Gastrocnemius medialis (tissue), 4 donors: ENCODE results near the gene TPRG1L. TPM values are rescaled to one million over a fixed set of nuclear protein-coding genes. Genes with fewer than 3 reads are reported as not detected.

Source experiments
- ATAC-seq, 2 donors: fragments of 150-250 bp; one replicate each; pipeline ENCODE4 v1.9.1; 2016
- DNase-seq, 2 donors: peaks; one replicate each; pipeline ENCODE4 v3.0.0-alpha.2; 2019
- H3K27ac ChIP-seq, 4 donors: fragments of 200-600 bp; sonication (generic); 1 replicate in 1 of 4; 2 replicates in 3 of 4; pipeline ENCODE4 v1.5.1; 2016 to 2018; ENCODE audit warnings: mild to moderate bottlenecking in 2 of 4, moderate library complexity in 1 of 4
- H3K27me3 ChIP-seq, 3 donors: fragments of 200-600 bp; sonication (generic) in 2 of 3; 1 replicate in 1 of 3; 2 replicates in 2 of 3; pipeline versions ENCODE4 v1.5.1 to v1.6.0; 2016 to 2019; ENCODE audit warnings: mild to moderate bottlenecking in 1 of 3, moderate library complexity in 1 of 3
- H3K36me3 ChIP-seq, 2 donors: fragments of 200-600 bp; sonication (generic) in 1 of 2; one replicate each; pipeline ENCODE4 v1.5.1; 2017 to 2018
- H3K4me1 ChIP-seq, 2 donors: fragments of 200-600 bp; sonication (generic) in 1 of 2; one replicate each; pipeline ENCODE4 v1.5.1; 2016 to 2017; ENCODE audit warnings: mild to moderate bottlenecking in 2 of 2
- H3K4me3 ChIP-seq, 4 donors: fragments of 200-600 bp; sonication (generic) in 3 of 4; 1 replicate in 1 of 4; 2 replicates in 3 of 4; pipeline ENCODE4 v1.5.1; 2016 to 2019; ENCODE audit warnings: mild to moderate bottlenecking in 2 of 4
- H3K9me3 ChIP-seq, 3 donors: fragments of 200-600 bp; sonication (generic) in 2 of 3; 1 replicate in 1 of 3; 2 replicates in 2 of 3; pipeline ENCODE4 v1.5.1; 2016 to 2019
- POLR2A ChIP-seq, 2 donors: fragments of 450-650 bp; IDR thresholded peaks; one replicate each; pipeline ENCODE4 v1.6.1; 2017; ENCODE audit warnings: antibody characterized with exemption in 2 of 2, mild to moderate bottlenecking in 2 of 2, moderate library complexity in 2 of 2
- in situ Hi-C, 4 donors: fragments of 200-750 bp; cut with MboI; loops; one replicate each; pipeline versions ENCODE4 v1.15.0 to v1.8.0; 2017; ENCODE audit warnings: low sequenced_read_pairs in 4 of 4
- intact Hi-C: fragments of 100-400 bp; cut with DNase I; formaldehyde crosslinking; loops from one replicate; pipeline ENCODE4 v1.15.1; 2023; ENCODE audit warnings: low total_unique reads
- total RNA-seq, 4 donors: library from RNA; depleted of rRNA; stranded (reverse); fragments of >200 nt; gene quantifications; one replicate each; pipeline versions ENCODE4 v1.1.0 to v1.2.3, GENCODE V29; 2016
- TF ChIP-seq, protein P1 (sequence below), 5 experiments: fragments of 450-650 bp in 3 of 5; fragments of 200-600 bp in 2 of 5; sonication (generic) in 2 of 5; IDR thresholded peaks in 4 of 5; conservative IDR thresholded peaks in 1 of 5; 1 replicate in 4 of 5; 2 replicates in 1 of 5; pipeline ENCODE4 v1.5.1; 2016 to 2019; ENCODE audit warnings: antibody characterized with exemption in 5 of 5, mild to moderate bottlenecking in 3 of 5, moderate library complexity in 3 of 5

TPRG1L gene
- total RNA-seq, 4 donors from 2014 or later = 25.3 to 38.7 (median 30.0) TPM

- no peak overlapping the region for H3K4me3 ChIP-seq
- no peaks in the 10 kb centered on the region for H3K36me3 ChIP-seq
- intact Hi-C loops (no loop called here), in situ Hi-C loops (no loop called here)
- no peaks in the 10 kb centered on the region for H3K27me3 ChIP-seq
- TF ChIP-seq POLR2A (IDR thresholded peaks at IDR 0.05) = no peak
- TF ChIP-seq, protein P1, sequence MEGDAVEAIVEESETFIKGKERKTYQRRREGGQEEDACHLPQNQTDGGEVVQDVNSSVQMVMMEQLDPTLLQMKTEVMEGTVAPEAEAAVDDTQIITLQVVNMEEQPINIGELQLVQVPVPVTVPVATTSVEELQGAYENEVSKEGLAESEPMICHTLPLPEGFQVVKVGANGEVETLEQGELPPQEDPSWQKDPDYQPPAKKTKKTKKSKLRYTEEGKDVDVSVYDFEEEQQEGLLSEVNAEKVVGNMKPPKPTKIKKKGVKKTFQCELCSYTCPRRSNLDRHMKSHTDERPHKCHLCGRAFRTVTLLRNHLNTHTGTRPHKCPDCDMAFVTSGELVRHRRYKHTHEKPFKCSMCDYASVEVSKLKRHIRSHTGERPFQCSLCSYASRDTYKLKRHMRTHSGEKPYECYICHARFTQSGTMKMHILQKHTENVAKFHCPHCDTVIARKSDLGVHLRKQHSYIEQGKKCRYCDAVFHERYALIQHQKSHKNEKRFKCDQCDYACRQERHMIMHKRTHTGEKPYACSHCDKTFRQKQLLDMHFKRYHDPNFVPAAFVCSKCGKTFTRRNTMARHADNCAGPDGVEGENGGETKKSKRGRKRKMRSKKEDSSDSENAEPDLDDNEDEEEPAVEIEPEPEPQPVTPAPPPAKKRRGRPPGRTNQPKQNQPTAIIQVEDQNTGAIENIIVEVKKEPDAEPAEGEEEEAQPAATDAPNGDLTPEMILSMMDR (IDR thresholded peaks at IDR 0.05 in 4 of 5, conservative IDR thresholded peaks at IDR 0.05 in 1 of 5) = no peak
- no peak overlapping the region for H3K27ac ChIP-seq
- peaks cover 4 to 19% of the 10 kb centered on the region in 2 donors for H3K4me1 ChIP-seq
- no peaks in the 10 kb centered on the region for H3K9me3 ChIP-seq
- ATAC-seq (no peak), DNase-seq (no peak)
These were observed 31.1 kb upstream of the TPRG1L start for GRCh38 chr1:3593745-3594144.

DNA sequence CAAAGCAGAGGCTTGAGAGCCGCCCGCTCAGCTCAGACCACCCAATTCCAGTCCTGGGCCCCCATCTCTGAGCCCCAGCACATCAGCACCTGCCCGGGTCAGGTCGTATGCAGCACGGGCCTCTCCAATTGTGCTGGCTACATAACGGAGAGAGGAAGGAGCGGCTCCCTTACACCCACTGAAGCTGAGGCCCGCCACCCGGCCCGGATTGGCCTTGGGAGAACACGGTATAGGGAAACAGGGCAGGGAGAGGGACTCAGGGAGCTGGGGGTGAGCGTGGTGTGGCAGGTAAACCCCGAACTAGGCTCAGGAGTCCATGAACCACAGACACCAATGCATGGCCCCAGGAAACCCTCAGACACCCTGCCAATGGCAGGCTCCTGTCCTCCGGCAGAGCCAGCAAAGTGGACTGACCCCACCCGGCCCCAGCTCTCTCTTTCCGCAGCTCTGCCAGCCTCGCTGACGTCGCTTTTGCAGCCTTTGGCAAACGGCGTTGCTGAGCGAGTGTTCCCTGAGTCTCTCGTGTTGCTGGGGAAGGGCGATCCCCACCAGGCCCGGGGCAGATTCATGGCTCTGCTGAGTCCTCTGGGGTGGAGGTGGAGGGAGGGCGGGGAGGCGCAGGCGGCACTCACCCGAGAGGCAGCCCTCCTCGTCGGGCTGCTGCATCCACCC lies 30.0 kb upstream of the TPRG1L start:
- Histone ChIP-seq H3K4me3 (no peak overlapping the region), H3K4me1 (peaks cover 4 to 30% of the 10 kb centered on the region in 2 donors), H3K27ac (no peak overlapping the region), H3K27me3 (no peaks in the 10 kb centered on the region), H3K36me3 (no peaks in the 10 kb centered on the region), H3K9me3 (no peaks in the 10 kb centered on the region)
- TF ChIP-seq, protein P1 (IDR thresholded peaks at IDR 0.05 in 4 of 5, conservative IDR thresholded peaks at IDR 0.05 in 1 of 5) = no peak
- no peak for TF ChIP-seq POLR2A (IDR thresholded peaks at IDR 0.05)
- intact Hi-C loops = no loop called here
- DNase-seq = no peak
- in situ Hi-C loops = no loop called here
- no peak for ATAC-seq

DNA sequence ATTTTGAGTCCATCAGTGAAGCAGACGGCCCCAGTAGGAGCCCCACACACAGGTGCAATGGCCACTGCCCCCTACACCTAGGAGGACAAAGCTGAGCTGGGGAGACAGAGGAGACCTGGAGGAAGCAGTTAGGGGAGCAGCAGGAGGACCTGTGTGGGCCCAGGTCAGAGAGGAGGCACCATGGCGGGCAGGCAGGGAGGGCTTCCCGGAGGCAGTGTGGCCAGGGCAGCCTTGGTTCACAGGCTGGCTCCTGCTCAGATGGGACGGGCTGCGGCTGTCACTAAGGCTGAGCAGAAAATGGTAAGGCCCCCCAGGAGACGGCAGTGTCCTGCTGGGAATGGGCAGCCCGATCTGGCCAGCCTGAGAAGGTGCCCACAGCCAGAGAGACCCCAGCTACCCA lies 28.9 kb upstream of the TPRG1L start:
- no peaks in the 10 kb centered on the region for H3K36me3 ChIP-seq
- ATAC-seq (no peak), DNase-seq (no peak)
- no peak overlapping the region for H3K4me3 ChIP-seq
- TF ChIP-seq POLR2A (IDR thresholded peaks at IDR 0.05) = no peak
- TF ChIP-seq, protein P1 (IDR thresholded peaks at IDR 0.05 in 4 of 5, conservative IDR thresholded peaks at IDR 0.05 in 1 of 5) = no peak
- peaks cover 4 to 31% of the 10 kb centered on the region in 2 donors for H3K4me1 ChIP-seq
- H3K27ac ChIP-seq = no peak overlapping the region
- no peaks in the 10 kb centered on the region for H3K9me3 ChIP-seq
- in situ Hi-C loops = no loop called here
- intact Hi-C loops = no loop called here
- no peaks in the 10 kb centered on the region for H3K27me3 ChIP-seq

- ATAC-seq (no peak), DNase-seq (no peak)
- intact Hi-C loops (no loop called here), in situ Hi-C loops (no loop called here)
- Histone ChIP-seq H3K4me3 (no peak overlapping the region), H3K27me3 (no peaks in the 10 kb centered on the region), H3K4me1 (peaks cover 4 to 31% of the 10 kb centered on the region in 2 donors), H3K27ac (no peak overlapping the region), H3K9me3 (no peaks in the 10 kb centered on the region), H3K36me3 (no peaks in the 10 kb centered on the region)
- TF ChIP-seq, protein P1 (IDR thresholded peaks at IDR 0.05 in 4 of 5, conservative IDR thresholded peaks at IDR 0.05 in 1 of 5) = no peak
- TF ChIP-seq POLR2A (IDR thresholded peaks at IDR 0.05) = no peak
These were observed 27.9 kb upstream of the TPRG1L start for GRCh38 chr1:3596663-3597598.
